ENCODE results near the gene SEZ6. TPM values are rescaled to one million over a fixed set of nuclear protein-coding genes. Genes with fewer than 3 reads are reported as not detected.

Gene SEZ6
- total RNA-seq, 1 experiment from 2014 or later, result not detected

DNA sequence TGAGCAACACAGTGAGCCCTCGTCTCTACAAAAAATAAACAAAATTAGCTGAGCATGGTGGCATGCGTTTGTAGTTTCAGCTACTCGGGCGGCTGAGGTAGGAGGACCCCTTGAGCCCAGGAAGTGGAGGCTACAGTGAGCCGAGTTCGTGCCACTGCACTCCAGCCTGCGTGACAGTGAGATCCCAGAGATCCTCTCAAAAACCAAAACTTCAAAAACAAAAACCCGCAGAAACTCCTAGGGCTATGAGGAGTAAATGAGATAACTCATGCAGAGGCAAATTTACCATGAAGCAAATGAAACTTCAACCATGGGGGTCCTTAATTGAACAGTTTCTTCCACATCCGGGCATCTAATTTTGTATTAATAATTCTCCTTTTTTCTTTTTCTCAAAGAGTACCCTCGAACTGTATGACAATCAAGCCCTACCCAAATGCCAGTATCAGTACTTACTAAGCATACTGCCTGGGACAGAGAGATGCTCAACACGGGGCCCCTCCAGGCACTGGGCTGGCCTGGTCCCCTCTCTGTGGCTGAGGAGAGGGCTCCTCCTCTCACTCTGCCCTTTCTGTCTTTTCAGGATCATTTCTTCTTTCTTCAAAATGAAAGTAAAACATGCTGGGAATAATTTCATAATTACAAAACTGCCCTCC lies 36.3 kb upstream of the SEZ6 start:
- H3K9me3 Mint-ChIP-seq (ENCODE audit: low read depth, unreplicated experiment), result no peaks in the 10 kb centered on the region
- TF ChIP-seq, protein P1, sequence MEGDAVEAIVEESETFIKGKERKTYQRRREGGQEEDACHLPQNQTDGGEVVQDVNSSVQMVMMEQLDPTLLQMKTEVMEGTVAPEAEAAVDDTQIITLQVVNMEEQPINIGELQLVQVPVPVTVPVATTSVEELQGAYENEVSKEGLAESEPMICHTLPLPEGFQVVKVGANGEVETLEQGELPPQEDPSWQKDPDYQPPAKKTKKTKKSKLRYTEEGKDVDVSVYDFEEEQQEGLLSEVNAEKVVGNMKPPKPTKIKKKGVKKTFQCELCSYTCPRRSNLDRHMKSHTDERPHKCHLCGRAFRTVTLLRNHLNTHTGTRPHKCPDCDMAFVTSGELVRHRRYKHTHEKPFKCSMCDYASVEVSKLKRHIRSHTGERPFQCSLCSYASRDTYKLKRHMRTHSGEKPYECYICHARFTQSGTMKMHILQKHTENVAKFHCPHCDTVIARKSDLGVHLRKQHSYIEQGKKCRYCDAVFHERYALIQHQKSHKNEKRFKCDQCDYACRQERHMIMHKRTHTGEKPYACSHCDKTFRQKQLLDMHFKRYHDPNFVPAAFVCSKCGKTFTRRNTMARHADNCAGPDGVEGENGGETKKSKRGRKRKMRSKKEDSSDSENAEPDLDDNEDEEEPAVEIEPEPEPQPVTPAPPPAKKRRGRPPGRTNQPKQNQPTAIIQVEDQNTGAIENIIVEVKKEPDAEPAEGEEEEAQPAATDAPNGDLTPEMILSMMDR (IDR thresholded peaks at IDR 0.05; ENCODE audit: unreplicated experiment), result no peak
- BruUV-seq (replicated peaks), result no TSS peak
- H3K36me3 Mint-ChIP-seq (ENCODE audit: insufficient read depth, unreplicated experiment), result peaks cover 3% of the 10 kb centered on the region
- no peak for DNase-seq
- H3K27ac Mint-ChIP-seq (ENCODE audit: unreplicated experiment), result no peak overlapping the region
- H3K4me3 Mint-ChIP-seq (ENCODE audit: low read depth, unreplicated experiment), result peak overlapping the region; percentile 20
- peaks cover 16% of the 10 kb centered on the region for H3K27me3 Mint-ChIP-seq (ENCODE audit: unreplicated experiment)
- peaks cover 31% of the 10 kb centered on the region for H3K4me1 Mint-ChIP-seq (ENCODE audit: low read depth, unreplicated experiment)
- CTCF ChIA-PET, result no interaction called here
- intact Hi-C loops (cut with micrococcal nuclease; ENCODE audit: unreplicated experiment), result no loop called here

DNA sequence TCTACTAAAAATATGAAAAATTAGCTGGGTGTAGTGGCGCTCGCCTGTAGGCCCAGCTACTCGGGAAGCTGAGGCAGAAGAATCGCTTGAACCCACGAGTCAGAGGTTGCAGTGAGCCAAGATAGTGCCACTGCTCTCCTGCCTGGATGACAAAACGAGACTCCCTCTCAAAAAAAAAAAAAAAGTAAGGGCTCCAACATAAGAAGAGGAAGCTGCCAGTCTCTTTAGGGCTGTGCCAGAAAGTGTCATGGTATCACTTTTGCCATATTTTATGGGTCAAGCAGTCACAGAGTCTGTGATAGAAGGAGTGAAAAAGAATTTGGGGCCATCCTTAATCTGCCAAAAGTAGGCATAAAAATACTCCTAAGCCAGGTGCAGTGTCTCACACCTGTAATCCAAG lies 35.7 kb upstream of the SEZ6 start:
- BruUV-seq (replicated peaks), result no TSS peak
- Mint-ChIP-seq H3K36me3 (ENCODE audit: insufficient read depth, unreplicated experiment) (peaks cover 3% of the 10 kb centered on the region), H3K9me3 (ENCODE audit: low read depth, unreplicated experiment) (no peaks in the 10 kb centered on the region), H3K27me3 (ENCODE audit: unreplicated experiment) (peaks cover 11% of the 10 kb centered on the region), H3K4me1 (ENCODE audit: low read depth, unreplicated experiment) (peaks cover 28% of the 10 kb centered on the region), H3K27ac (ENCODE audit: unreplicated experiment) (no peak overlapping the region), H3K4me3 (ENCODE audit: low read depth, unreplicated experiment) (no peak overlapping the region)
- TF ChIP-seq, protein P1 (IDR thresholded peaks at IDR 0.05; ENCODE audit: unreplicated experiment), result no peak
- intact Hi-C loops (cut with micrococcal nuclease; ENCODE audit: unreplicated experiment), result no loop called here
- CTCF ChIA-PET, result no interaction called here
- no peak for DNase-seq

- Mint-ChIP-seq H3K9me3 (ENCODE audit: low read depth, unreplicated experiment) (no peaks in the 10 kb centered on the region), H3K27ac (ENCODE audit: unreplicated experiment) (no peak overlapping the region), H3K4me3 (ENCODE audit: low read depth, unreplicated experiment) (no peak overlapping the region), H3K36me3 (ENCODE audit: insufficient read depth, unreplicated experiment) (peaks cover 3% of the 10 kb centered on the region), H3K4me1 (ENCODE audit: low read depth, unreplicated experiment) (peaks cover 24% of the 10 kb centered on the region), H3K27me3 (ENCODE audit: unreplicated experiment) (peaks cover 6% of the 10 kb centered on the region)
- intact Hi-C loops (cut with micrococcal nuclease; ENCODE audit: unreplicated experiment), result no loop called here
- CTCF ChIA-PET, result interaction anchor here (0.6 kb wide), 3 partner anchors 9 to 183 kb away, joined by 3 to 4 read pairs (median 4); no protein-coding TSS in a partner anchor
- TF ChIP-seq, protein P1 (IDR thresholded peaks at IDR 0.05; ENCODE audit: unreplicated experiment), result no peak
- BruUV-seq (replicated peaks), result no TSS peak
- DNase-seq, result no peak
Observed at GRCh38 chr17:29041091-29041490, 35.3 kb upstream of the SEZ6 start.

- DNase-seq, result no peak
- H3K36me3 Mint-ChIP-seq (ENCODE audit: insufficient read depth, unreplicated experiment), result peaks cover 3% of the 10 kb centered on the region
- H3K9me3 Mint-ChIP-seq (ENCODE audit: low read depth, unreplicated experiment), result peaks cover 3% of the 10 kb centered on the region
- BruUV-seq (replicated peaks), result no TSS peak
- CTCF ChIA-PET, result interaction anchor here (0.6 to 0.7 kb wide), 4 partner anchors 8 to 184 kb away, joined by 3 to 4 read pairs (median 4); no protein-coding TSS in a partner anchor
- peaks cover 16% of the 10 kb centered on the region for H3K4me1 Mint-ChIP-seq (ENCODE audit: low read depth, unreplicated experiment)
- TF ChIP-seq, protein P1 (IDR thresholded peaks at IDR 0.05; ENCODE audit: unreplicated experiment), result no peak
- no peak overlapping the region for H3K27ac Mint-ChIP-seq (ENCODE audit: unreplicated experiment)
- no peaks in the 10 kb centered on the region for H3K27me3 Mint-ChIP-seq (ENCODE audit: unreplicated experiment)
- intact Hi-C loops (cut with micrococcal nuclease; ENCODE audit: unreplicated experiment), result no loop called here
- H3K4me3 Mint-ChIP-seq (ENCODE audit: low read depth, unreplicated experiment), result no peak overlapping the region
Observed at GRCh38 chr17:29039764-29040598, 34.1 kb upstream of the SEZ6 start.
